ENCODE measurements around the gene AGA. TPM values are rescaled to one million over a fixed set of nuclear protein-coding genes. Genes with fewer than 3 reads are reported as not detected.

The AGA gene
- 4.5 TPM for total RNA-seq

GRCh38 chr4:177441803-177442622, at the start of gene AGA:
AGA (minus strand) TSS chr4:177442437; CDS start chr4:177442375, 62 bp downstream.
- no peaks in the 10 kb centered on the region for H3K36me3 ChIP-seq
- intact Hi-C loops (cut with DNase I), result loop anchor here (5.0 to 10.0 kb wide), 3 partner anchors 140 to 1125 kb away; partner anchors contain the start of genes SPCS3 and VEGFC

GRCh38 chr4:177492022-177492421, 49.8 kb upstream of the AGA start:
- Histone ChIP-seq H3K27me3 (no peaks in the 10 kb centered on the region), H3K36me3 (no peaks in the 10 kb centered on the region), H3K27ac (no peak overlapping the region), H3K9me3 (no peaks in the 10 kb centered on the region), H3K4me1 (no peaks in the 10 kb centered on the region), H3K4me3 (no peak overlapping the region)
- no peak for TF ChIP-seq CTCF (IDR thresholded peaks at IDR 0.05)
- intact Hi-C loops (cut with DNase I), result no loop called here
- DNase-seq (ENCODE audit: low spot score in 2 of 2), result no peak

More at GRCh38 chr4:177441803-177442622, at the start of gene AGA:
- Histone ChIP-seq H3K27ac (peak within 1 kb of the TSS; percentile 89 to 92), H3K4me3 (peak within 1 kb of the TSS; percentile 60 to 83), H3K9me3 (no peaks in the 10 kb centered on the region), H3K27me3 (no peaks in the 10 kb centered on the region), H3K4me1 (peaks cover 3 to 4% of the 10 kb centered on the region in 2 donors)
- TF ChIP-seq CTCF (IDR thresholded peaks at IDR 0.05), result no peak
- DNase-seq (ENCODE audit: low spot score in 2 of 2), result peak; percentile 88 to 98

GRCh38 chr4:177490769-177491168, 48.5 kb upstream of the AGA start:
- Histone ChIP-seq H3K27ac (no peak overlapping the region), H3K27me3 (no peaks in the 10 kb centered on the region), H3K9me3 (no peaks in the 10 kb centered on the region), H3K36me3 (no peaks in the 10 kb centered on the region), H3K4me3 (no peak overlapping the region), H3K4me1 (no peaks in the 10 kb centered on the region)
- TF ChIP-seq CTCF (IDR thresholded peaks at IDR 0.05), result no peak
- intact Hi-C loops (cut with DNase I), result no loop called here
- no peak for DNase-seq (ENCODE audit: low spot score in 2 of 2)

- Histone ChIP-seq H3K9me3 (no peaks in the 10 kb centered on the region), H3K4me1 (no peaks in the 10 kb centered on the region), H3K27me3 (no peaks in the 10 kb centered on the region), H3K36me3 (no peaks in the 10 kb centered on the region), H3K4me3 (no peak overlapping the region), H3K27ac (no peak overlapping the region)
- no peak for TF ChIP-seq CTCF (IDR thresholded peaks at IDR 0.05)
- no peak for DNase-seq (ENCODE audit: low spot score in 2 of 2)
- intact Hi-C loops (cut with DNase I), result no loop called here
These were observed 47.4 kb upstream of the AGA start for GRCh38 chr4:177489471-177490246.

- H3K27ac ChIP-seq, result no peak overlapping the region
- H3K9me3 ChIP-seq, result no peaks in the 10 kb centered on the region
- H3K4me3 ChIP-seq, result no peak overlapping the region
- H3K4me1 ChIP-seq, result no peaks in the 10 kb centered on the region
- intact Hi-C loops (cut with DNase I), result no loop called here
- no peaks in the 10 kb centered on the region for H3K36me3 ChIP-seq
- H3K27me3 ChIP-seq, result no peaks in the 10 kb centered on the region
- no peak for TF ChIP-seq CTCF (IDR thresholded peaks at IDR 0.05)
- no peak for DNase-seq (ENCODE audit: low spot score in 2 of 2)
These were observed 45.7 kb upstream of the AGA start for GRCh38 chr4:177487977-177488376.
